ENCODE results near the gene BIRC3. TPM values are rescaled to one million over a fixed set of nuclear protein-coding genes. Genes with fewer than 3 reads are reported as not detected.

BIRC3 gene
- total RNA-seq, 2 donors from 2014 or later: 0.04 to 0.07 TPM

DNA sequence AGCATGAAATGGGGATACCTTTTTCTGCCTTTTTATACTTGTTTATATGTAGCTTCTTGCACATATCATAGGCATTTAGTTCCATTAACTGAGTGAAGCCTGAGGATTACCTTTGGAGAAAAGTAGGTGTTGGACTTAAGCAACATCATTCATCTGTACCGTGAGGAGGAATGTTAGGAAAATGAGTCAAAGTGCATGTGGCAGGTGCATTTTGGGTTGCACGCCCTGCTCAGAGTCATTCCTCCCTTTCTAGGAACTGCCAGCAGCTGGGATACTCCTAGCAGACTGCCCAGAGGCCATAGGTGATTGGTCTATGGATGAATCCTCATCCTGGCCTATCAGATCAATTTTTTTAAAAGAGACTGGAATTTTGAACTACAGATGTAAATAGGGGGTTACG is 33.3 kb upstream of the BIRC3 start:
- no peaks in the 10 kb centered on the region for H3K36me3 ChIP-seq (ENCODE audit: control insufficient read depth, insufficient read depth, low read length)
- H3K27ac ChIP-seq (ENCODE audit: low read depth, low read length): no peak overlapping the region
- H3K4me3 ChIP-seq (ENCODE audit: low read length): no peak overlapping the region
- no peaks in the 10 kb centered on the region for H3K36me3 Mint-ChIP-seq (ENCODE audit: low read depth)
- 92 to 94% methylated on average over 2 to 3 of the region's 3 CpGs for WGBS, 2 experiments (ENCODE audit: insufficient coverage in 1 of 2, insufficient read length in 1 of 2)
- H3K4me3 Mint-ChIP-seq: no peak overlapping the region
- no peaks in the 10 kb centered on the region for H3K4me1 ChIP-seq (ENCODE audit: control insufficient read depth, insufficient read depth, low read length)
- H3K9ac ChIP-seq (ENCODE audit: extremely low read depth, low read length, poor library complexity, severe bottlenecking): no peak overlapping the region
- H3K9me3 ChIP-seq (ENCODE audit: control insufficient read depth, low read length): no peaks in the 10 kb centered on the region
- H3K27me3 ChIP-seq (ENCODE audit: control insufficient read depth, insufficient read depth, low read length, poor library complexity, severe bottlenecking): no peaks in the 10 kb centered on the region
- H3K27ac Mint-ChIP-seq: no peak overlapping the region
- H3K4me1 Mint-ChIP-seq: peaks cover 15% of the 10 kb centered on the region
- no peaks in the 10 kb centered on the region for H3K27me3 Mint-ChIP-seq (ENCODE audit: insufficient read depth)
- TF ChIP-seq, protein P1, sequence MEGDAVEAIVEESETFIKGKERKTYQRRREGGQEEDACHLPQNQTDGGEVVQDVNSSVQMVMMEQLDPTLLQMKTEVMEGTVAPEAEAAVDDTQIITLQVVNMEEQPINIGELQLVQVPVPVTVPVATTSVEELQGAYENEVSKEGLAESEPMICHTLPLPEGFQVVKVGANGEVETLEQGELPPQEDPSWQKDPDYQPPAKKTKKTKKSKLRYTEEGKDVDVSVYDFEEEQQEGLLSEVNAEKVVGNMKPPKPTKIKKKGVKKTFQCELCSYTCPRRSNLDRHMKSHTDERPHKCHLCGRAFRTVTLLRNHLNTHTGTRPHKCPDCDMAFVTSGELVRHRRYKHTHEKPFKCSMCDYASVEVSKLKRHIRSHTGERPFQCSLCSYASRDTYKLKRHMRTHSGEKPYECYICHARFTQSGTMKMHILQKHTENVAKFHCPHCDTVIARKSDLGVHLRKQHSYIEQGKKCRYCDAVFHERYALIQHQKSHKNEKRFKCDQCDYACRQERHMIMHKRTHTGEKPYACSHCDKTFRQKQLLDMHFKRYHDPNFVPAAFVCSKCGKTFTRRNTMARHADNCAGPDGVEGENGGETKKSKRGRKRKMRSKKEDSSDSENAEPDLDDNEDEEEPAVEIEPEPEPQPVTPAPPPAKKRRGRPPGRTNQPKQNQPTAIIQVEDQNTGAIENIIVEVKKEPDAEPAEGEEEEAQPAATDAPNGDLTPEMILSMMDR (conservative IDR thresholded peaks at IDR 0.05): no peak
- no peak for DNase-seq
- peaks cover 2% of the 10 kb centered on the region for H3K9me3 Mint-ChIP-seq

DNA sequence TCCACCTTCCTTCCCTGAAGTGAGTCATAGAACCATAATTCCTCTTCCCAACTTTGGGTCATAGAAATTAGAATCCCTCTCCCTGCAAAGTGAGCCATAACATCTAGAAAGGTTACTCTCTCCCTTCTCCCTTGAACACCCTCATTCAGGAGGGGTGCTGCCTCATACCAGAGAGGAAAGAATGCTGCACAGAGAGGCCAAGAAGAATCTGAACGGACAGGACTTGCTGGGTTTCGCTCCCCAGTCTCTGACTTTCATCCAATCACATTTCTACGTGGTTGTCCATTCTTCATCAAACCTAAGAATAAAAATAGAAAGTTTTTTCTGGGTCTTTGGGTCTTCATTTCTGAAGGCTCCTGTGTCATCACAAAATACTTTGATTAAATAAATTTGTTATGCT is 31.0 kb upstream of the BIRC3 start:
- Histone ChIP-seq H3K4me1 (ENCODE audit: control insufficient read depth, insufficient read depth, low read length) (no peaks in the 10 kb centered on the region), H3K4me3 (ENCODE audit: low read length) (no peak overlapping the region), H3K9ac (ENCODE audit: extremely low read depth, low read length, poor library complexity, severe bottlenecking) (no peak overlapping the region), H3K36me3 (ENCODE audit: control insufficient read depth, insufficient read depth, low read length) (no peaks in the 10 kb centered on the region), H3K27me3 (ENCODE audit: control insufficient read depth, insufficient read depth, low read length, poor library complexity, severe bottlenecking) (no peaks in the 10 kb centered on the region), H3K9me3 (ENCODE audit: control insufficient read depth, low read length) (no peaks in the 10 kb centered on the region), H3K27ac (ENCODE audit: low read depth, low read length) (no peak overlapping the region)
- no peak for DNase-seq
- no peaks in the 10 kb centered on the region for H3K27me3 Mint-ChIP-seq (ENCODE audit: insufficient read depth)
- WGBS, 2 experiments (ENCODE audit: insufficient coverage in 1 of 2, insufficient read length in 1 of 2): 92% methylated on average over 3 of the region's 3 CpGs; no CpG with 5 or more reads in 1 of the 2 experiments
- no peak overlapping the region for H3K4me3 Mint-ChIP-seq
- H3K4me1 Mint-ChIP-seq: peaks cover 5% of the 10 kb centered on the region
- no peaks in the 10 kb centered on the region for H3K36me3 Mint-ChIP-seq (ENCODE audit: low read depth)
- TF ChIP-seq, protein P1 (conservative IDR thresholded peaks at IDR 0.05): no peak
- H3K9me3 Mint-ChIP-seq: peaks cover 2% of the 10 kb centered on the region
- no peak overlapping the region for H3K27ac Mint-ChIP-seq

DNA sequence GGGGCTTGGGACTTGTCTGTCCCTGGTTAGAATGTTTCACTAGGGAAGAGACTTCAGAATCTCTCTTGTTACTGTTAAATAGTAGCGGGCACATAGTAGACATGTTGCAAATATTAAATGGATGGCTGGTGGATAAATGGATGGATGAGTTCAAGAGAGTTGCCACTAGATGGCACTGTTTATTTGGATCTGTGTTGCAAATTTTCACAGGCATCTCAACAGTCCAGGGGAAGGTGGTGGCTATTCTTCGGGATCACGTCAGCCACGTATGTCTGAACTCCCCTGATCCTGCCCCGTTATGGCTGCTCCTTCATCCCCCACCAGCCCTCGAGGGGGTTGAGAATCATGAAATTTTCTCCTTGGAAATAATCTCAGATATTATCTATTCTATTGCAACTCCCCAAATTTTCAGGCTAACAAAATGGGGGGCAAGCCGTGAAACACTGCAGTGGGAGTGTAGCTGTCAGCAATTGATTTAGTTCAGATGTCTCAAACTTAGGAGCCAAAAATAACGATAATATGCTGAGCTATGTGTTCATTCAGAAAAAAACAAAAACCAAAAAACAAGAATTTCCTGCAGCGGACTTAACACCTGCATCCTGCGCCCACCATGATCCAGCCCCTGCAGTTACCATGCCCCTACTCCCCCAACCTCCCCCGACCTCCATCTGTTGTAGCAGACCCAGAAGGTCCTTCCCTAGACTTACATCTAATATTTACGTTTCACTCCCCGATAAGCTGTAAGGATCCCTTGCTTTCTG is 29.1 kb upstream of the BIRC3 start:
- no peak overlapping the region for H3K9ac ChIP-seq (ENCODE audit: extremely low read depth, low read length, poor library complexity, severe bottlenecking)
- H3K27me3 ChIP-seq (ENCODE audit: control insufficient read depth, insufficient read depth, low read length, poor library complexity, severe bottlenecking): no peaks in the 10 kb centered on the region
- no peaks in the 10 kb centered on the region for H3K36me3 ChIP-seq (ENCODE audit: control insufficient read depth, insufficient read depth, low read length)
- TF ChIP-seq, protein P1 (conservative IDR thresholded peaks at IDR 0.05): peak; percentile 86
- peak; percentile 64 for DNase-seq
- H3K4me3 ChIP-seq (ENCODE audit: low read length): no peak overlapping the region
- H3K27me3 Mint-ChIP-seq (ENCODE audit: insufficient read depth): no peaks in the 10 kb centered on the region
- H3K36me3 Mint-ChIP-seq (ENCODE audit: low read depth): no peaks in the 10 kb centered on the region
- H3K9me3 Mint-ChIP-seq: peaks cover 2% of the 10 kb centered on the region
- peaks cover 5% of the 10 kb centered on the region for H3K4me1 Mint-ChIP-seq
- H3K27ac ChIP-seq (ENCODE audit: low read depth, low read length): no peak overlapping the region
- no peak overlapping the region for H3K27ac Mint-ChIP-seq
- 64 to 75% methylated on average over 7 to 13 of the region's 13 CpGs for WGBS, 2 experiments (ENCODE audit: insufficient coverage in 1 of 2, insufficient read length in 1 of 2)
- H3K9me3 ChIP-seq (ENCODE audit: control insufficient read depth, low read length): no peaks in the 10 kb centered on the region
- H3K4me3 Mint-ChIP-seq: no peak overlapping the region
- no peaks in the 10 kb centered on the region for H3K4me1 ChIP-seq (ENCODE audit: control insufficient read depth, insufficient read depth, low read length)

All from endodermal cell (in vitro differentiated cells).